DMS114 treated with DMSO at 0.1 percent for 48 hours (cell line): ENCODE data around the gene SCARB1.

Experiments used
- DNase-seq: peaks from one replicate; lab custom pipeline; 2025; ENCODE audit not compliant: unreplicated experiment; lab: John Stamatoyannopoulos, UW

Gene SCARB1

GRCh38 chr12:124776125-124776513 is 87.5 kb downstream of the SCARB1 start:
- no peak for DNase-seq

- no peak for DNase-seq
These were observed 89.0 kb downstream of the SCARB1 start for GRCh38 chr12:124774462-124775167.

GRCh38 chr12:124774054-124774461 is 89.6 kb downstream of the SCARB1 start:
- no peak for DNase-seq

- no peak for DNase-seq
These were observed 91.1 kb downstream of the SCARB1 start for GRCh38 chr12:124772289-124773170.

- DNase-seq, result peak; percentile 59
These were observed 92.0 kb downstream of the SCARB1 start for GRCh38 chr12:124771462-124772288.

DNA sequence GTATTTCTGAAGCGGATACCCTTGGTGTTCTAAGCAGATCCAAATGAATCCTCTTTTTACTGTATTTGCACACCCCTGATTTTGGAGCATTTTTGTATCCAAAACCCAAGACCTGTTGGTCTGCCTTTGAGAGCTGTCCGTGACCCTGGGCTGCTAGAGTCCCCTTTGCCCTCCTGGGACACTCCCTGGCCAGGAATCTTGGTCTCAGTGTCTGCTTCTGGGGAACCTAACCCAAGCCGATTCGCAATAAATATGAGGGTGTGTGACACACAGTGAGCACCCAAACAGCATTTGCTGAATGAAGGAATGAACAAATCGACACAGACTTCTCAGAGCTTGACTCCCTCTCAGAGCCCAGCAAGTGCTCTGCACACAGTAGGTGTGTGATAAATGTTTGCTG is 92.9 kb downstream of the SCARB1 start:
- no peak for DNase-seq

DNA sequence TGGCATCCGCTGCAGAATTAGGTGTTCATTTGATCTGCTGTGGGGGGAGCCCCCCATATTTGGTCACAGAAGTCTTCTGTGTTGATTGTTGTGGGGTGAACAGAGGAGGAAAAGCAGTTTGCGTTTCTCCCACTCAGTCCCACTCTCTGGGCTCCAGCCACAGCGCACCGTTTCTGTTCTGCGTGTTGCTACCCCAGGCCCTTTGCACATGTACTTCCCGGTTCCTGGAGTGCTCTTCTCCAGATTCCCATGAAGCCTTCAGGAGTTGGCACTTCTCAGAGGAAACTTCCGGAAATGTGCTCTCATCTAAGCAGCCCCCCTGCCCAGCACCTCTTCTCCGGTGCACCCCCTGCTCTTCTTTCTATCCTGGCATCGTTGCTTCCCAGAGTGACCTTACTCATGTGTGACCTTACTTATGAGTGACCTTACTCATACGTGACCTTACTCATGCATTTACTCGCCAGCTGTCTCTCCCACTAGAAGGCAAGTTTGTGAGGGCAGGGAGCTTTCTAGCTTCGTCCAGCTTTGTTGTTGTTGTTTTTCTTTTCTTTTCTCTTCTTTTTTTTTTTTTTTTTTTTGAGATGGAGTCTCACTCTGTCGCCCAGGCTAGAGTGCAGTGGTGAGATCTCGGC is 93.7 kb downstream of the SCARB1 start:
- no peak for DNase-seq

DNA sequence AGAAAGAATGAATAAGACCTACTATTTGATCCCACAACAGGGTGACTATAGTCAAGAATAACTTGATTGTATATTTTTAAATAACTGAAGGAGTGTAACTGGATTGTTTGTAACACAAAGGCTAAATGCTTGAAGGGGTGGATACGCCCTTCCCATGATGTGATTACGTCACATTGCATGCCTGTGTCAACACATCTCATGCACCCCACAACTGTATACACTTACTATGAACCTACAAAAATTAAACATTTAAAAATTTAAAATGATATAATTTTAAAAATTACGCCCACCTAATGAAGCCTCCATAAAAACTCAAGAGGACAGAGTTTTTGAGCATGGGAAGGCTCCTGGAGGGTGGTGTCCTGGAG is 94.5 kb downstream of the SCARB1 start:
- no peak for DNase-seq

- DNase-seq, result no peak
These were observed 95.1 kb downstream of the SCARB1 start for GRCh38 chr12:124768452-124769162.

DNA sequence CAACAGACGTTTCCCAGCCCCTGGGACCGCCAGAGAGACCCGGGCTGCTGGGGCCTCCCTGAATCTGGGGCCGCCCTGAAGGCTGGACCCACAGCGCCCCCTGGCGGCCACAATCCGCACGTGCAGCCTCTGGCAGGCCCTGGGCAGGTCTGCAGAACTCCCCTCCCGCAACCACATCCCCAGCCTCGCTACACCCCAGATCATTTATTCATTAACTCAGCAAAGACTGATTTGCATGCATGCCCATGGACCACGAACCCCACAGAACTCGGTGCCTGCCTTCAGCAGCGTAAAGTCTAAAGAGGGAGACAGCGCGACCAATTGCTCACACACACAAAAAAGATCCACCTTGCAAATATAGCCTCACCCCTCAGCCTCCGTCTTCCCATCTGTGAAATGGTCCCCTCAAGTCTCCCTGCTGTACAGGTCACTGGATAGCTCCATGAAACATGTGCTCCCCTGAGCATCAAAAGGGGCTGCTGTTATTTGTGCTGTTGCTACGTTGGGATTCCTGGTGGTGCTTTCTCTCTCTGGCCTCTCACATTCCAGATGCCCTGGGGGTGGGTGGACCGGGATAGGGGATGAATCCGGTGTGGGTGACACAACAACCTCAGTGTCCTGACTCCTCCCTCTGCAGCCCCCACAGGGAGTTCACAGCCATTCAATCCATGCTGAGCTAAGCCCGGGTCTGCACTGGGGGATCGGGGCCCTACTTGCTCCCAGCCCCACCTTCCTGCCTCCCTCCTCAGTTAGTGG is 96.4 kb downstream of the SCARB1 start:
- DNase-seq, result peak; percentile 38

DNA sequence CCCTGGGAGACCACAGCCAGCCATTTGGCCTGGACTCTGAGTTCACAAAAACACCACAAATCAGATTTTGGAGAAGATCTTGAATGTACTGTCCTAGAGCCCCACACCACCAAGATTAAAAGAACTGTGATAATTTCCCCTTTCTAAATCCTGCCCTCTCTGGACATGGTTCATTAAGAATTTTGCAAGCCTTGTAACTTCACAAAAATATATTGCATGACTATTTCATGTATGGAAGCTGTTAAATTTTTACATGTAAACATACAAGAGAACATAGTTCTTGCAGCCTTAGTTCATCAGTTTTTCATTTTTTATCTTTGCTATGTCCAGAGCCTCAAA is 97.0 kb downstream of the SCARB1 start:
- no peak for DNase-seq

GRCh38 chr12:124765581-124766489 is 97.8 kb downstream of the SCARB1 start:
- no peak for DNase-seq

- no peak for DNase-seq
These were observed 98.6 kb downstream of the SCARB1 start for GRCh38 chr12:124764870-124765580.

DNA sequence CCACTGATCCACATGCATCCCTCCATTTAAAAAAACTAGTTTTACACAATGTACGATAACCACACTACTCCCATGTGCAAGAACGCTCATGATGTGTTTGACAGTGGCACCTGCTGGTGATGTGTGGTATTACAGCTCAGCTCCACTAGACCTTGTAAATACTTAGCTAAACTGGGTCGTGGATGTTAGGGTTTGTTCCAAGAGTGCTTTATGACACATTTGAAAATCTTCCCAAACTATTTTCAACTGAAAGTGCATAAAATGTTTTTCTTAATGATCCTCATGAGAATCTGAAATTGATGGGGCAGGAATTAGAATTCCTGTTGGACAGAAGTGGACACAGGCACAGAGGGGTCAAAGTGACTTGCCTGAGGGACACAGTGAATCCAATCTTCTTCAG is 99.2 kb downstream of the SCARB1 start:
- no peak for DNase-seq

GRCh38 chr12:124763594-124763979 is 100.1 kb downstream of the SCARB1 start:
- no peak for DNase-seq

DNA sequence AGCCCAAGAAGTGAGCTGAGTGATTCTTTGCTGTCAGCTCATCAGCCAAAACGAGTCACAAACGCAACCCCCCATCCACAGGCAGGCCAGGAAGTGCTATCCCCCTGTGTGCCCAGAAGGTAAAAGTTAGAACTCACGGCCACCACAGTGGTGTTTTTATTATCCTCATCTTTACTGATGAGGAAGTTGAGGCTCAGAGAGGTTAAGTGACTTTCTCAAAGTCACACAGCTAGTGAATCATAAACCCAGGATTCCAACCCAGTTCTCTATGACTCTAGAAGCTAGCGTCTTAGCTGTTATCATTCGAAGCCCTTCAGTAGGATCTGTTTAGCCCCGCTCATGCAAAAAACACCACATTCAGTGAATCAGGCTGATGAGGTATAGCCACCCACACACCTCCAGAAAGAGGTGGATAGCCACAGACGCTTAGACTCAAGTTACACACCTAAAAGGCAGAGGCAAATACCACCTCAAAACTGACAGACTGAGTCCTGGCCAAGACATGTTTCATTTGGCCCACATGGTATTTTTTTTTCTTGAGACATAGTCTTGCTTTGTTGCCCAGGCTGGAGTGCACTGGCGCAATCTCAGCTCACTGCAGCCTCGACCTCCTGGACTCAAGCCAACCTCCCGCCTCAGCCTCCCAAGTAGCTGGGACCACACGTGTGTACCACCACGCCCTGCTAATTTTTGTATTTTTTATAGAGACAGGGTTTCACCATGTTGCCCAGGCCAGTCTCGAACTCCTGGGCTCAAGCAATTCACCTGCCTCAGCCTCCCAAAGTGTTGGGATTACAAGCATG is 100.7 kb downstream of the SCARB1 start:
- no peak for DNase-seq

DNA sequence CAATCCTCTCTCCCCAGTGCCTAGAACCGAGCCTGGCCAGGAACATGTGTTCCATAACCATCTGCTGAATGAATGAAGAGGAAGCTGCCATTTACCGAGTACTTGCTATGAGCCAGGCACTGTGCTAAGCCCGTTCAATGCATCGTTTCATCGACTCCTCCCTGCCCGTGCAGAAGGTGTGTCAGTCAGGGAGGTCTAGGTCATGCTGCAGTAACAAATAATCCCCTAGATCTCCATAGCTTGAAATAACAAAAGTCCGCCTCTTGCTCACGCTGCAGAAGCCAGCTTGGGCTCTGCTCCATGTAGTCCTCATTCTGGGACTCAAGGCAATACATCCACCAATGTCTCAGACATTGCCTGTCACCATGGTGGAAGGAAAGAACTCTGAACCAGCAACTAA is 101.3 kb downstream of the SCARB1 start:
- DNase-seq, result no peak
